HepG2 (cell line): ENCODE measurements around the gene DGUOK. TPM values are rescaled to one million over a fixed set of nuclear protein-coding genes. Genes with fewer than 3 reads are reported as not detected.

Experiments
- ATAC-seq: fragments of 200-7000 bp; cut with Tn5 transposase; 3 replicates; pipeline ENCODE4 v1.9.1; 2020; ENCODE audit warnings: mild to moderate bottlenecking, moderate library complexity
- BruUV-seq: library from RNA; stranded (reverse); fragments of 400-500 nt; replicated peaks from 2 replicates; lab custom pipeline; 2021; lab: Mats Ljungman, UMichigan
- CTCF ChIA-PET: fragments of 300-600 bp; formaldehyde crosslinking; extraction: SDS; loops from one replicate; lab custom pipeline; 2021; ENCODE audit warnings: low total read pairs, inconsistent platforms, low intra/inter-chr PET ratio; lab: Yijun Ruan, JAX
- POLR2A ChIA-PET: fragments of 350-600 bp; sonication (Branson Sonifier 250); formaldehyde crosslinking; loops from one replicate; lab custom pipeline; 2020; ENCODE audit warnings: antibody characterized with exemption, inconsistent platforms; lab: Yijun Ruan, JAX
- DNase-seq: peaks from one replicate; pipeline ENCODE4 v3.0.0-alpha.2; 2015; ENCODE audit warnings: low spot score
- FAIRE-seq: peaks from 3 replicates; lab custom pipeline; 2011; peaks lifted over from hg19 to GRCh38; lab: Jason Lieb, UNC
- H2AFZ ChIP-seq: one replicate; pipeline ENCODE4 v1.6.1; 2011; ENCODE audit warnings: low read length, inconsistent platforms
- H3K27ac ChIP-seq: fragments of 300-600 bp; 3 replicates; pipeline ENCODE4 v1.8.0; 2011; ENCODE audit warnings: mixed run types, mild to moderate bottlenecking, mixed read lengths, low read length, inconsistent platforms; ENCODE audit not compliant: insufficient read depth; ENCODE audit errors: extremely low read length
- H3K27me3 ChIP-seq, 2 experiments: fragments of 200-600 bp in 1 of 2; 2 replicates in 1 of 2; 3 replicates in 1 of 2; pipeline versions ENCODE4 v1.6.0 to v1.8.0; 2011; ENCODE audit warnings: low read length in 2 of 2, mild to moderate bottlenecking in 2 of 2, moderate library complexity in 2 of 2, inconsistent platforms in 1 of 2; ENCODE audit not compliant: insufficient read depth in 2 of 2, control insufficient read depth in 1 of 2
- H3K36me3 ChIP-seq, 2 experiments: fragments of 200-600 bp in 1 of 2; replicated peaks in 1 of 2; 2 replicates in 1 of 2; 3 replicates in 1 of 2; pipeline versions ENCODE4 v1.5.1 to v1.8.0; 2011; ENCODE audit warnings: low read length in 2 of 2, inconsistent platforms in 1 of 2; ENCODE audit not compliant: insufficient read depth in 2 of 2, control insufficient read depth in 1 of 2
- H3K4me1 ChIP-seq: 2 replicates; pipeline ENCODE4 v1.5.1; 2012; ENCODE audit warnings: low read length, inconsistent platforms; ENCODE audit not compliant: insufficient read depth
- H3K4me2 ChIP-seq: 2 replicates; pipeline ENCODE4 v1.6.0; 2011; ENCODE audit warnings: low read depth, low read length, inconsistent platforms
- H3K4me3 ChIP-seq, 3 experiments: fragments of 200-600 bp in 1 of 3; sonication (generic), shearing (Covaris generic) in 1 of 3; replicated peaks in 1 of 3; 2 replicates each; pipeline ENCODE4 v1.5.1; 2011 to 2016; ENCODE audit warnings: low read length in 3 of 3, inconsistent platforms in 2 of 3, low read depth in 2 of 3, mild to moderate bottlenecking in 2 of 3, control low read depth in 1 of 3, mixed read lengths in 1 of 3; ENCODE audit not compliant: insufficient read depth in 1 of 3
- H3K79me2 ChIP-seq: one replicate; pipeline ENCODE4 v1.6.1; 2011; ENCODE audit warnings: low read length, inconsistent platforms; ENCODE audit not compliant: insufficient read depth
- H3K9ac ChIP-seq: 2 replicates; pipeline ENCODE4 v1.6.0; 2011; ENCODE audit warnings: mild to moderate bottlenecking, low read depth, low read length, inconsistent platforms; ENCODE audit not compliant: insufficient read depth
- H3K9me3 ChIP-seq: 2 replicates; pipeline ENCODE4 v1.5.1; 2012; ENCODE audit warnings: mild to moderate bottlenecking, low read length
- H4K20me1 ChIP-seq: 2 replicates; pipeline ENCODE4 v1.6.0; 2011; ENCODE audit warnings: inconsistent platforms, mild to moderate bottlenecking, low read length, moderate library complexity; ENCODE audit not compliant: insufficient read depth
- CBX5 ChIP-seq: sonication (generic); formaldehyde crosslinking; IDR thresholded peaks from 2 replicates; pipeline ENCODE4 v1.4.0; 2020; ENCODE audit warnings: missing genetic modification reagents, borderline replicate concordance
- HHEX ChIP-seq: IDR thresholded peaks from 2 replicates; pipeline ENCODE4 v1.6.1; 2016; ENCODE audit warnings: control low read depth
- ISX ChIP-seq: sonication (generic); formaldehyde crosslinking; conservative IDR thresholded peaks from 2 replicates; pipeline ENCODE4 v1.5.0; 2020; ENCODE audit warnings: missing genetic modification reagents
- NFRKB ChIP-seq: fragments of 450-650 bp; IDR thresholded peaks from 2 replicates; pipeline ENCODE4 v1.6.1; 2017
- PCBP1 ChIP-seq: fragments of 200-400 bp; formaldehyde crosslinking; IDR thresholded peaks from 2 replicates; pipeline ENCODE4 v1.6.1; 2017; ENCODE audit warnings: mild to moderate bottlenecking, low read depth, low read length, borderline replicate concordance
- PRMT3 ChIP-seq: sonication (generic); formaldehyde crosslinking; IDR thresholded peaks from 2 replicates; pipeline ENCODE4 v1.8.1; 2022; ENCODE audit warnings: low read depth, mild to moderate bottlenecking, moderate library complexity, missing genetic modification reagents, borderline replicate concordance
- SAFB2 ChIP-seq: sonication (generic); formaldehyde crosslinking; IDR thresholded peaks from 2 replicates; pipeline ENCODE4 v1.5.1; 2020; ENCODE audit warnings: missing genetic modification reagents, low read depth, mild to moderate bottlenecking, borderline replicate concordance
- ZNF264 ChIP-seq: sonication (generic); formaldehyde crosslinking; IDR thresholded peaks from 2 replicates; pipeline ENCODE4 v1.4.0; 2020; ENCODE audit warnings: missing genetic modification reagents
- ZNF558 ChIP-seq: sonication (generic); formaldehyde crosslinking; IDR thresholded peaks from 2 replicates; pipeline ENCODE4 v1.9.0; 2022; ENCODE audit warnings: mild to moderate bottlenecking, missing genetic modification reagents, borderline replicate concordance
- ZNF782 ChIP-seq: sonication (generic); formaldehyde crosslinking; IDR thresholded peaks from 2 replicates; pipeline ENCODE4 v1.4.0; 2020; ENCODE audit warnings: missing genetic modification reagents, mild to moderate bottlenecking, borderline replicate concordance
- WGBS: methylation state at CpG from one replicate; pipeline ENCODE4 v1.1.6; 2017; ENCODE audit warnings: low lambda C conversion rate; 5-methylcytosine and 5-hydroxymethylcytosine counted together
- in situ Hi-C: cut with HindIII; loops from 2 replicates; pipeline ENCODE4 v1.10.0; 2017; ENCODE audit warnings: low pct_unique_long_range_greater_than_20kb; ENCODE audit not compliant: extremely low pct_ligation_motif_present
- intact Hi-C: fragments of 100-400 bp; cut with micrococcal nuclease; formaldehyde crosslinking; loops from one replicate; pipeline ENCODE4 v1.10.0; 2022; ENCODE audit not compliant: unreplicated experiment
- polyA plus RNA-seq, 8 experiments: library from polyadenylated mRNA; depleted of rRNA in 3 of 8; stranded (reverse) in 7 of 8; unstranded in 1 of 8; fragments of >200 nt; fragmentation: Illumina TruSeq in 4 of 8; extraction: Trizol in 4 of 8; gene quantifications; 2 replicates each; pipeline versions ENCODE4 v1.2.1 to v1.2.3, GENCODE V29; 2011 to 2016; ENCODE audit warnings: low read depth in 4 of 8, missing spikeins in 1 of 8, mixed read lengths in 1 of 8; ENCODE audit not compliant: insufficient read depth in 1 of 8
- total RNA-seq, 5 experiments: library from RNA; depleted of rRNA; stranded (reverse); fragments of >200 nt; fragmentation: Illumina TruSeq; extraction: Trizol; gene quantifications; 2 replicates each; pipeline ENCODE4 v1.2.3, GENCODE V29; 2016; ENCODE audit warnings: low read depth in 1 of 5
- TF ChIP-seq, protein P1 (sequence below): IDR thresholded peaks from 2 replicates; pipeline ENCODE4 v1.6.1; 2012; ENCODE audit warnings: low read depth, low read length, improper control_type of control experiment
- TF ChIP-seq, protein P2 (sequence below): sonication (generic); formaldehyde crosslinking; IDR thresholded peaks from 2 replicates; pipeline ENCODE4 v1.8.0; 2022; ENCODE audit warnings: mild to moderate bottlenecking, missing genetic modification reagents, moderate library complexity

Gene DGUOK
- total and polyA plus RNA-seq, 2 of the 13 experiments (the other 11 are each of a cell fraction or from before 2014, with no cell fraction given), result 105 to 137 TPM

DNA sequence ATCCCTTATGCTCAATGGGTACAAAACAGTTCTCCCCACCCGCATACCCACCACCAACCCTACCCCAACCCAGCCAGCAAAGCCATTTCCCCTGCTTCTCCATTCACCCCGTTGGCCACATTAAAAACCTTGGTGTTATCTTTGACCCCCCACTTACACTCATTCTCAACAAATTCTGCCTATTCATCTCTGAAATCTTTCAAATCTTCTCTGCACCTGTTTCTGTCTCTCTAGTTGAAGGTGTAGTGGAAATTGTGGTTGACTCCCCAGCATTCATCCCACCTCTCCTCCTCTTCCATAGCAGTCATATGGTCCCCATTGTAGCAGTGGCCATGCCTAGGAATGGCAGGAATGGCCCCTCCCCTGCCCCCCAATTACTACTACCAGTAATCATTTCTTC lies 37.5 kb downstream of the DGUOK start:
- intact Hi-C loops (no loop called here), in situ Hi-C loops (no loop called here)
- BruUV-seq, result no TSS peak
- Histone ChIP-seq H3K9ac (no peak overlapping the region), H3K27ac (no peak overlapping the region), H3K9me3 (peaks cover 6% of the 10 kb centered on the region; the same call in 1 of the 2 replicates), H3K36me3 (peaks cover 0 to 4% of the 10 kb centered on the region in 2 experiments; a peak in 2 of 5 replicates), H3K27me3 (no peaks in the 10 kb centered on the region; a peak in 1 of 5 replicates), H4K20me1 (no peaks in the 10 kb centered on the region), H3K79me2 (no peaks in the 10 kb centered on the region), H3K4me1 (peaks cover 26% of the 10 kb centered on the region), H3K4me3 (no peak overlapping the region), H3K4me2 (no peak overlapping the region), H2AFZ (no peak overlapping the region)
- 75% methylated on average over 2 of the region's 2 CpGs for WGBS
- ChIA-PET POLR2A (no interaction called here), CTCF (no interaction called here)
- TF ChIP-seq NFRKB (no peak), ZNF264 (no peak), PCBP1 (no peak), PRMT3 (no peak)
- TF ChIP-seq, protein P1, sequence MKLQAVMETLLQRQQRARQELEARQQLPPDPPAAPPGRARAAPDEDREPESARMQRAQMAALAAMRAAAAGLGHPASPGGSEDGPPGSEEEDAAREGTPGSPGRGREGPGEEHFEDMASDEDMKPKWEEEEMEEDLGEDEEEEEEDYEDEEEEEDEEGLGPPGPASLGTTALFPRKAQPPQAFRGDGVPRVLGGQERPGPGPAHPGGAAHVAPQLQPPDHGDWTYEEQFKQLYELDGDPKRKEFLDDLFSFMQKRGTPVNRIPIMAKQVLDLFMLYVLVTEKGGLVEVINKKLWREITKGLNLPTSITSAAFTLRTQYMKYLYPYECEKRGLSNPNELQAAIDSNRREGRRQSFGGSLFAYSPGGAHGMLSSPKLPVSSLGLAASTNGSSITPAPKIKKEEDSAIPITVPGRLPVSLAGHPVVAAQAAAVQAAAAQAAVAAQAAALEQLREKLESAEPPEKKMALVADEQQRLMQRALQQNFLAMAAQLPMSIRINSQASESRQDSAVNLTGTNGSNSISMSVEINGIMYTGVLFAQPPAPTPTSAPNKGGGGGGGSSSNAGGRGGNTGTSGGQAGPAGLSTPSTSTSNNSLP, result no peak
- FAIRE-seq, result no peak
- ATAC-seq, result no peak
- DNase-seq, result no peak

DNA sequence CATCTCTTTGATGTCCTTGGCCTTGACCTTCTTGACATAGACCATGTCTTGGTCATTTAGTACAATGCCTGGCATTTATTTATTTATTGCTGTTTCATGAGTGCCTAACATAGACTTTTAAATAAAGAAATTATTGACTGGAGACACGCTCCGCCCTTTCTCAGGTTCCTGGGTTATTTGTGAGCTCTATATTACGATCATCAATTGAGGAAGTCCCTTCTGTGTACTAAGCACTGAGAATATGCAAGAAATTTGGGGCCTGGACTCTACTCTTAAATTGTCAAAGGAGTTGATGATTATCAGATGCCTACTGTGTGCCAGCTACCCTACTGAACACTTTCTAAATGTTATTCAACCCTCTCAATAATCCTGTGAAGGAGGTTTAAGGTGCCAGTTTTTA lies 38.4 kb downstream of the DGUOK start:
- H3K9ac ChIP-seq, result no peak overlapping the region
- 84% methylated on average over 3 of the region's 3 CpGs for WGBS
- H3K36me3 ChIP-seq, result no peaks in the 10 kb centered on the region
- ATAC-seq (no peak), FAIRE-seq (no peak), DNase-seq (no peak)
- no peaks in the 10 kb centered on the region for H4K20me1 ChIP-seq
- CTCF ChIA-PET, result no interaction called here
- H3K27me3 ChIP-seq, result peaks cover 0 to 4% of the 10 kb centered on the region in 2 experiments; a peak in 2 of 5 replicates
- in situ Hi-C loops, result no loop called here
- H3K4me1 ChIP-seq, result peaks cover 34% of the 10 kb centered on the region
- no peaks in the 10 kb centered on the region for H3K79me2 ChIP-seq
- H3K27ac ChIP-seq, result no peak overlapping the region
- no peak for TF ChIP-seq SAFB2 (CRISPR knock-in tag)
- no peak for TF ChIP-seq HHEX (CRISPR knock-in tag)
- no peak for TF ChIP-seq ISX (CRISPR knock-in tag)
- TF ChIP-seq ZNF782 (CRISPR knock-in tag), result no peak
- no peak for TF ChIP-seq CBX5
- no peak for TF ChIP-seq ZNF558 (CRISPR knock-in tag)
- TF ChIP-seq, protein P2, sequence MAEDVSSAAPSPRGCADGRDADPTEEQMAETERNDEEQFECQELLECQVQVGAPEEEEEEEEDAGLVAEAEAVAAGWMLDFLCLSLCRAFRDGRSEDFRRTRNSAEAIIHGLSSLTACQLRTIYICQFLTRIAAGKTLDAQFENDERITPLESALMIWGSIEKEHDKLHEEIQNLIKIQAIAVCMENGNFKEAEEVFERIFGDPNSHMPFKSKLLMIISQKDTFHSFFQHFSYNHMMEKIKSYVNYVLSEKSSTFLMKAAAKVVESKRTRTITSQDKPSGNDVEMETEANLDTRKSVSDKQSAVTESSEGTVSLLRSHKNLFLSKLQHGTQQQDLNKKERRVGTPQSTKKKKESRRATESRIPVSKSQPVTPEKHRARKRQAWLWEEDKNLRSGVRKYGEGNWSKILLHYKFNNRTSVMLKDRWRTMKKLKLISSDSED, result no peak
- intact Hi-C loops, result no loop called here
- no peak overlapping the region for H3K4me3 ChIP-seq
- peaks cover 6% of the 10 kb centered on the region; the same call in 1 of the 2 replicates for H3K9me3 ChIP-seq
- POLR2A ChIA-PET, result no interaction called here
- no peak overlapping the region for H3K4me2 ChIP-seq
- H2AFZ ChIP-seq, result no peak overlapping the region
- no TSS peak for BruUV-seq
